Measurements from ENCODE around the gene CCDC102A. TPM values are rescaled to one million over a fixed set of nuclear protein-coding genes. Genes with fewer than 3 reads are reported as not detected.

CCDC102A gene
- polyA plus RNA-seq, 2 of the 4 experiments (the other 2 are of a cell fraction) = 8.0 to 8.3 TPM

DNA sequence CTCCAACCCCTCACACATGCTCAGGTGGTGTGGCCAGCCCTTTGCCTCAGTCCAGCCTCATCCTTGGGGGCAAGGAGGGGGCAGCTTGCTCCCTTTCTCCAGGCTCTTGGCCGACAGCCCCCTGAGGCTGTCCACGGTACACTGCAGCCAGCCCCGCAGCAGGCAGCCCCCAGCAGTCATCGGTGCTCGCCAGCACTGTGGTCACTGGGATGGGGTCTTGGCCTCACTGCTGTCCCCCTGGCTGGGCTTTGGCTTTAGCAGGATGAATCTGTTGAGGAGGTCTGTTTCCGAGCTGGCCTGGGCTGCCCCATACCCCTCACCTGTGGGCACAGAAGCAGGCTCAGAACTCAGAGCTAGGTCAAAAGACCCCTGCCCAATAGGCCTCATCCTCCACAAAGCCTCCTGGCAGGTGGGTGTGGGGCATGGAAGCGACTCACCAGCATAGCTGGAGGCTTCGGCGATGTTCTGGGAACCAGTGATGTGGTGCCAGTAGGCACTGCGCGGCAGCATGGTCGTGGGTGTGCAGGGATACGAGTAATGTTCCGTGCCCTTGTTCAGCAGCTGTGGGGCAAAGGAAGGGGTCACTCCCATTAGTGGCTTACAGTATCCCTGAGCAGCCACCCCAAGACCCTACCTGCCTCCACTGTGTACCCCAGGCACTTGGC lies 63.1 kb downstream of the CCDC102A start:
- 84% methylated on average over 13 of the region's 14 CpGs for WGBS (ENCODE audit: missing lambda C conversion rate)
- POLR2A ChIA-PET = interaction anchor here (0.8 to 3.0 kb wide), 3 partner anchors 11 to 26 kb away, joined by 3 to 25 read pairs (median 7); partner anchors contain the start of genes CIAPIN1, COQ9, DOK4 and POLR2C
- ATAC-seq = no peak

DNA sequence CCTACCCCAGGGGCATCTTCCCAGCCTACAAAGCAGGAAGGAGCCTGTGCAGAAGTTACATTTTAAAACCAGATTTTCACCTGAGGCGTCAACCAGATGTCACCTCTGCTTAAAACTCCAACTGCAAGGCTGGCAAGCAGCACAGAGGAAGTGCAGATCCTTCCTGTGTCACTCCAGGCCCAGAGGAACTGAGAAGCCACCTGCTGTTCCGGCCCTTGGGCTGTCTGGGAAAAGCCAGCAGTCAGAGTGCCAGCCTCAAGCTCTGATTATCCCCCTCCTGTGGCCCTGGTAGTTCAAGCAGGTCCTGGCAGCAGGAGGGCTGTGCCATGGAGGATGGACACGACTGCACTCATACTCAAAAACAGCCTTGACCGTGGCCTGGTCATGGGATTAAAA lies 63.7 kb downstream of the CCDC102A start:
- peaks cover 97% of the 10 kb centered on the region for H3K4me1 ChIP-seq
- no peaks in the 10 kb centered on the region for H3K9me3 ChIP-seq
- H3K27ac ChIP-seq = peak overlapping the region; percentile 96 to 98
- DNase-seq (ENCODE audit: low read depth in 1 of 2, low spot score in 1 of 2) (peak in 1 of 2 experiments; percentile 78), FAIRE-seq (no peak), ATAC-seq (peak; percentile 23 to 36)
- 15% methylated on average over 4 of the region's 4 CpGs for WGBS (ENCODE audit: missing lambda C conversion rate)
- ChIA-PET POLR2A (interaction anchor here (0.8 to 3.0 kb wide), 5 partner anchors 8 to 25 kb away, joined by 3 to 25 read pairs (median 7); partner anchors contain the start of genes CIAPIN1, COQ9, DOK4 and POLR2C), CTCF (interaction anchor here (1.3 to 8.4 kb wide), 6 partner anchors 11 to 50 kb away, joined by 3 to 70 read pairs (median 8); partner anchors contain the start of genes DOK4 and POLR2C)
- peak; percentile 61; the same call in 1 of the 2 replicates for TF ChIP-seq HOXA7 (CRISPR knock-in tag; IDR thresholded peaks at IDR 0.05)
- no peak for TF ChIP-seq NFE2L2 (conservative IDR thresholded peaks at IDR 0.05; ENCODE audit: low read length)
- TF ChIP-seq, protein P1, sequence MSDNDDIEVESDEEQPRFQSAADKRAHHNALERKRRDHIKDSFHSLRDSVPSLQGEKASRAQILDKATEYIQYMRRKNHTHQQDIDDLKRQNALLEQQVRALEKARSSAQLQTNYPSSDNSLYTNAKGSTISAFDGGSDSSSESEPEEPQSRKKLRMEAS (IDR thresholded peaks at IDR 0.05) = peak; percentile 46; the same call in 1 of the 2 replicates
- TF ChIP-seq, protein P2, sequence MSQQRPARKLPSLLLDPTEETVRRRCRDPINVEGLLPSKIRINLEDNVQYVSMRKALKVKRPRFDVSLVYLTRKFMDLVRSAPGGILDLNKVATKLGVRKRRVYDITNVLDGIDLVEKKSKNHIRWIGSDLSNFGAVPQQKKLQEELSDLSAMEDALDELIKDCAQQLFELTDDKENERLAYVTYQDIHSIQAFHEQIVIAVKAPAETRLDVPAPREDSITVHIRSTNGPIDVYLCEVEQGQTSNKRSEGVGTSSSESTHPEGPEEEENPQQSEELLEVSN (IDR thresholded peaks at IDR 0.05; ENCODE audit: borderline replicate concordance, low read depth) = 0 out of 2 replicates have a peak, but pooled peaks have one; percentile 34
- 0 out of 3 replicates have a peak overlapping the region, but pooled peaks have one; percentile 2 for H3K4me3 ChIP-seq
- peak overlapping the region; percentile 87 for H3K4me2 ChIP-seq

More for the DNA sequence above, 63.1 kb downstream of the CCDC102A start:
- Histone ChIP-seq H3K4me2 (peak overlapping the region; percentile 87), H3K4me3 (no peak overlapping the region), H3K9me3 (no peaks in the 10 kb centered on the region), H3K27ac (peak overlapping the region; percentile 96 to 98), H3K4me1 (peaks cover 97% of the 10 kb centered on the region)
- CTCF ChIA-PET = interaction anchor here (1.3 to 8.4 kb wide), 8 partner anchors 8 to 46 kb away, joined by 3 to 70 read pairs (median 18); partner anchors contain the start of genes DOK4 and POLR2C
- TF ChIP-seq POLR2AphosphoS2 (conservative IDR thresholded peaks at IDR 0.05; ENCODE audit: low read length) (no peak), HDAC2 (IDR thresholded peaks at IDR 0.05) (no peak), EHF (CRISPR knock-in tag; IDR thresholded peaks at IDR 0.05) (no peak), PHF8 (IDR thresholded peaks at IDR 0.05; ENCODE audit: borderline replicate concordance, low read depth) (no peak), BHLHE40 (IDR thresholded peaks at IDR 0.05; ENCODE audit: low read depth, low read length) (no peak), CBX2 (IDR thresholded peaks at IDR 0.05; ENCODE audit: borderline replicate concordance, low read depth) (no peak), MYC (IDR thresholded peaks at IDR 0.05; ENCODE audit: borderline replicate concordance, low read length) (no peak), RFX5 (IDR thresholded peaks at IDR 0.05) (no peak), NPAS2 (CRISPR knock-in tag; IDR thresholded peaks at IDR 0.05; ENCODE audit: borderline replicate concordance) (no peak), CBX8 (IDR thresholded peaks at IDR 0.05) (no peak), TFCP2L1 (CRISPR knock-in tag; IDR thresholded peaks at IDR 0.05) (no peak), HOXA7 (CRISPR knock-in tag; IDR thresholded peaks at IDR 0.05) (no peak), RNF2 (IDR thresholded peaks at IDR 0.05; ENCODE audit: borderline replicate concordance, low read depth) (no peak), RCOR1 (IDR thresholded peaks at IDR 0.05; ENCODE audit: low read depth, low read length) (no peak), CHD4 (IDR thresholded peaks at IDR 0.05; ENCODE audit: borderline replicate concordance) (no peak), CEBPB (IDR thresholded peaks at IDR 0.05) (no peak), RAD21 (conservative IDR thresholded peaks at IDR 0.05 in 1 of 2, IDR thresholded peaks at IDR 0.05 in 1 of 2) (no peak)
- TF ChIP-seq, protein P3, sequence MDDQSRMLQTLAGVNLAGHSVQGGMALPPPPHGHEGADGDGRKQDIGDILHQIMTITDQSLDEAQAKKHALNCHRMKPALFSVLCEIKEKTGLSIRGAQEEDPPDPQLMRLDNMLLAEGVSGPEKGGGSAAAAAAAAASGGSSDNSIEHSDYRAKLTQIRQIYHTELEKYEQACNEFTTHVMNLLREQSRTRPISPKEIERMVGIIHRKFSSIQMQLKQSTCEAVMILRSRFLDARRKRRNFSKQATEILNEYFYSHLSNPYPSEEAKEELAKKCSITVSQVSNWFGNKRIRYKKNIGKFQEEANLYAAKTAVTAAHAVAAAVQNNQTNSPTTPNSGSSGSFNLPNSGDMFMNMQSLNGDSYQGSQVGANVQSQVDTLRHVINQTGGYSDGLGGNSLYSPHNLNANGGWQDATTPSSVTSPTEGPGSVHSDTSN (IDR thresholded peaks at IDR 0.05) = no peak
- DNase-seq (ENCODE audit: low read depth in 1 of 2, low spot score in 1 of 2) = no peak
- FAIRE-seq = no peak

Data from A549 (cell line).